CD4-positive, alpha-beta T cell treated with Interleukin-10 for 1 hour (primary cell): ENCODE results near the gene TRIM56.
"Not testable (repeated sequence)": the region's sequence is repeated elsewhere in the genome, so short reads cannot be mapped to it uniquely, and the experiment has no call there.

ENCODE experiments used
- DNase-seq: peaks from one replicate; pipeline ENCODE4 v3.0.0-alpha.2; 2020

TRIM56 gene

GRCh38 chr7:101085162-101085964 lies at the start of gene TRIM56:
TSS of gene TRIM56 (plus strand) at chr7:101085481. CDS start at chr7:101087313, 1,832 bp downstream.
- DNase-seq: peak; percentile 78

DNA sequence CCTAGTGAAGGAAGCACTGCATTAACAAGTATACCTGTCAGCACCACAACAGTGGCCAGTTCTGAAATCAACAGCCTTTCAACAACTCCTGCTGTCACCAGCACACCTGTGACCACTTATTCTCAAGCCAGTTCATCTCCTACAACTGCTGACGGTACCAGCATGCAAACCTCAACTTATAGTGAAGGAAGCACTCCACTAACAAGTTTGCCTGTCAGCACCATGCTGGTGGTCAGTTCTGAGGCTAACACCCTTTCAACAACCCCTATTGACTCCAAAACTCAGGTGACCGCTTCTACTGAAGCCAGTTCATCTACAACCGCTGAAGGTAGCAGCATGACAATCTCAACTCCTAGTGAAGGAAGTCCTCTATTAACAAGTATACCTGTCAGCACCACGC lies 49.3 kb upstream of the TRIM56 start:
- DNase-seq: no peak

GRCh38 chr7:101041283-101041682 lies 44.0 kb upstream of the TRIM56 start:
- DNase-seq: not testable (repeated sequence)

- peak; percentile 42 for DNase-seq
Measured at GRCh38 chr7:101058355-101058754, 26.9 kb upstream of the TRIM56 start.

DNA sequence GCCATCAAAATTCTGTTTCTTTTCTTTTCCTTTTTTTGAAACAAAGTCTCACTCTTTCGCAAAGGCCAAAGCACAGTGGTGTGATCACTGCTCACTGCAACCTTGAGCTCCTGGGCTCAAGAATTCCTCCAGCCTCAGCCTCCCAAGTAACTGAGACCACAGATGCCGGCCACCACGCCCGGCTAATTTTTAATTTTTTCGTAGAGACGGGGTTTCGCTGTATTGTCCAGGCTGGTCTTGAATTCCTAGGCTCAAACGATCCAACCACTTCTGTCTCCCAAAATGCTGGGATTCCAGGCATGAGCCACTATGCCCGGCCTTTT lies 25.7 kb upstream of the TRIM56 start:
- DNase-seq: no peak

DNA sequence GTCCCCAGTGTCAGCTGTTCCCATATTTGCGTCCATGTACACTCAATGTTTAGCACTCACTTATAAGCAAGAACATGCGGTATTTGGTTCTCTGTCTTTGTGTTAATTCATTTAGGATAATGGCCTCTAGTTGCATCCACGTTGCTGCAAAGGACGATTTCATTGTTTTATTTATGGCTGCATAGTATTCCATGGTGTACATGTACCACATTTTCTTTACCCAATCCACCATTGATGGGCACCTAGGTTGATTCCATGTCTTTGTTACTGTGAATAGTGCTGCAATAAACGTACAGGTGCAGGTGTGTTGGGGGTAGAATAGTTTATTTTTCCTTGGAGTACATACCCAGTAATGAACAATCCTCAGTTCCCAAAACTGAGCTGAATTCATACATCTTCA lies 24.3 kb upstream of the TRIM56 start:
- no peak for DNase-seq

GRCh38 chr7:101064176-101064550 lies 21.1 kb upstream of the TRIM56 start:
- not testable (repeated sequence) for DNase-seq

GRCh38 chr7:101065162-101065561 lies 20.1 kb upstream of the TRIM56 start:
- not testable (repeated sequence) for DNase-seq

DNA sequence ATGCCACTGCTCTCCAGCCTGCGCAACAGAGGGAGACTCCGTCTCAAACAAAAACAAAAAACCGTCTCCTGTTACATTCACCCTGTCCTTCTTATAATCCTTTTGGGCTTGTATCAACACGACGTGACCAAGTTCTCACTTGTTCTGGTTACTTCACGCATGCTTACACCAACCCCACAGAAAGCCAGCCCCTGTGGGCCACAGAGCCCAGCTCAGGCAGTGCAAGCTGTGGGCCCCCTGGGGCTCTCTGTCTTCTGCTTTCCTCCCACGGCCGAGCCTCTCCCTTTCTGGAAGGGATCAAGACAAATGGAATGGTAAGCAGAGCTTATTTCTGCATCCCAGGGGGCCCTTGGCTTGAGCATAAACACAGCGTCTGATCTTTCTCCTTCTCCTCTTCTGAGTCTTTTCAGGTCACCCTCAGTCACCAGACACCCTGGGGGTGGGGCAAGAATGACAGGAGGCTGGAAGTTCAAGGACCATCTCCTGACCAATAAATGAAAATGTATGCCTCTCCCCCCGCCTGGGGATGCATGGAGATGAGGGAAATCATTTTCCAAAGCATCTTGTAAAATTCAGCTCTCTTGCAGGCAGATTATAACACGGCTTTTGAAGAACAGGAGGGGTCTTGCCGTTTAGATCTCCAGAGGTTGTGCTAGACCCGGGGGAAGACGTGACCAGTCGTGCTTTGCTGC lies 19.0 kb upstream of the TRIM56 start:
- DNase-seq: no peak

- no peak for DNase-seq
Measured at GRCh38 chr7:101066833-101067177, 18.5 kb upstream of the TRIM56 start.

DNA sequence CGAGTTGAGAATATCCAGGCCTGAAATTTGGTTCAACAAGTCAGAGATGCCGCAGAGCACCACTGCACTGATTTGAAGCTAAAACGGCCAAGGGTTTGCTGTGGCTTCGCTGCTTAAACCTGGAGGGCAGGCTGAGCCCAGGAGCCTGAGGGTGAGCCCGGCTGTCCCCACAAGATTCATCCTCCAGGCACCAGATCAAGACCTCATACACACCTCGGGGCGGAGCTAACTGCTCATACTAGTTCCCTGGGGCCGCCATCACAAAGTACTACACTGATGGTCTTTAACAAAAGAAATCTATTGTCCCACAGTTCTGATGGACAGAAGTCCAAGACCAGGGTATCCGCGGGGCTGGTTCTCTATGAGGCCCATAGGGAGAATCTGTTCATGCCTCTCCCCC lies 16.9 kb upstream of the TRIM56 start:
- no peak for DNase-seq

GRCh38 chr7:101071362-101072104 lies 13.7 kb upstream of the TRIM56 start:
- DNase-seq: not testable (repeated sequence)

DNA sequence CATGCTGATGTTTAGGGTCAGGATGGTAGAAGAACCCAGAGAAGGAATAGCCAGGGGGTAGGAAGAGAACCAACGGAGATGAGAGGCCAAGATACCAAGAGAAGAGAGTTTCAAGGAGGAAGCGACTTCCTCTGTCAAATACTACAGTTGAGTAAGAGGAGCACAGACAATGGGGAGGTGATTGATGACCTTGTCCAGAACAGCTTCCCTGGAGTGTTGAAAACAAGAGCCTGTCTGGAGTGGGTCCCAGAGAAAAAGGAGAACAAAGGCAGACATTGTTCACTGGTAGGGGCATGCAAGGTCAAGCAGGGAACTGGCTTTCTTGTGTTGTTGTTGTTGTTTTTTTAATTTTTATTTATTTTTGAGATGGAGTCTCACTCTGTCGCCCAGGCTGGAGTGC lies 9.6 kb upstream of the TRIM56 start:
- no peak for DNase-seq

- not testable (repeated sequence) for DNase-seq
Measured at GRCh38 chr7:101076183-101076582, 9.1 kb upstream of the TRIM56 start.

DNA sequence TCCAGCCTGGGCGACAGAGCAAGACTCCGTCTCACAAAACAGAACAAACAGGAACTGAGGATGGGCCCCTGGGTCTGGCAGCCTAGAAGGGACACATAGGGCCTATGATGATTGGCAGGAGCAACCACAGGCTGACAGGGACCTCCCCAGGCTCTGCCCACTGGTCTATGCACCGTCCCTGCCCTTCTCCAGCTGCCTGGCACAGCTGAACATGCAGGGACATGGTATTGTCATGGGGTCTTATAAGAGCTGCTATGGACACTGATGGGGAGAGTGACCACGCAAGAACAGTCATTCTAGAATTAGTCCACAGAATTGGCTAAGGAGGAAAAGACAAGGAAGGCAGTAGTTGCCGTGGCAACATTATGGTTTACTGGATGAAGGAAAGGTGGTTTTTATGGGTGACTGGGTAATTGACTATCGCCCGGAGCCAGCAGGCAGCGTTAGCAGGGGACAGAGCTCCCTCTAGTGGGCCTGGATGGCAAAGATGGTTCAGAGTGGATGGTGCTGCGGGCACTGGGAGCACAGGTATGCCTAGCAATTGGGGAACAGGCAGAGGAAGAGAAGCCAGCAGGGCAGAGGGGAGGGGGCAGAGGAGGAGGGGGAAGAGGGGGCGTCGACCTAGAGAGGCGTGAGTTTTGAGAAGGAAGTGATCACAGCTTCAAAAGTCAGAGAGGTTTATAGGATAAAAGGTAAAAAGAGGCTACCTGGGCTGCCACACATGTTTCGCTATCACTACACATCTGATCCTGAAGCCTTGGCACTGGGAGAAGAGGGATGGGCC lies 7.8 kb upstream of the TRIM56 start:
- DNase-seq: peak; percentile 85

DNA sequence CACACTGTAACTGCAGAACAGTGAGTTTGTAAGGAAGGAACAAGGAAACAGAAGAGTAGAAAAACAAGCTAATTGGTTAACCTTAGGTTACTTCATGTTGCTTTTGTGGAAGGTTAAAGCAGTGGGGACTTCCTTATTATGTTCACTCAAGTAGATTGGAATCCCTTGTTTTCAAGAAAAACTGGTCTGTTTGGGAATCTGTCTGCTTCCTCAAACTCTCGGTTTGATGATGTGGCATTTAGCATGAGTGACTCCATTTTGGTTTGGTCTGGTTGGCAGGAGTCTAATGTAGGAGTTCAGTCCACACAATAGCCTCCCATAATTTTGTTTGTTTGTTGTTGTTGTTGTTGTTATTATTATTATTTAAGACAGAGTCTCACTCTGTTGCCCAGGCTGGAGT lies 3.8 kb upstream of the TRIM56 start:
- no peak for DNase-seq

DNA sequence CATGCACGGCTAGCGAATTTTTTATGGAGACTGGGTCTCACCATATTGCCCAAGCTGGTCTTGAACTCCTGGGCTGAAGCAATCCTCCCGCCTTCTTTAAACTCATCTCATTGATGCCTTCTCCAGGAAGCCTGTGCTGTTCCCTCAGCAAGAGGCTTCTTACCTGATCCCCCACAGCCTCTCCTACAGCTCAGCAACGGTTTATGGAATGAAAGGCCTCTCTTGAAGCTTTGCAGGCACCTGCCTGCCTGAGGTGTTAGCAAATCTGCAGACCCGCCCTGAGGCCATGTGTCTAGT lies 468 bp upstream of the TRIM56 start:
- no peak for DNase-seq

- no peak for DNase-seq
Measured at GRCh38 chr7:101087334-101088068, 2.2 kb downstream of the TRIM56 start.

DNA sequence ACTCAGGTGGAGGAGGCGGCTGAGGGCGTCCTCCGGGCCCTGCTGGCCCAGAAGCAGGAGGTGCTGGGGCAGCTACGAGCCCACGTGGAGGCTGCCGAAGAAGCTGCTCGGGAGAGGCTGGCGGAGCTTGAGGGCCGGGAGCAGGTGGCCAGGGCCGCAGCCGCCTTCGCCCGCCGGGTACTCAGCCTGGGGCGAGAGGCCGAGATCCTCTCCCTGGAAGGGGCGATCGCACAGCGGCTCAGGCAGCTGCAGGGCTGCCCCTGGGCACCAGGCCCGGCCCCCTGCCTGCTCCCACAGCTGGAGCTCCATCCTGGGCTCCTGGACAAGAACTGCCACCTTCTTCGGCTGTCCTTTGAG lies 2.8 kb downstream of the TRIM56 start:
- no peak for DNase-seq

- no peak for DNase-seq
Measured at GRCh38 chr7:101088858-101089529, 3.7 kb downstream of the TRIM56 start.

GRCh38 chr7:101089876-101090275 lies 4.6 kb downstream of the TRIM56 start:
- DNase-seq: no peak

- DNase-seq: not testable (repeated sequence)
Measured at GRCh38 chr7:101092266-101092905, 7.1 kb downstream of the TRIM56 start.
